IMR-90 (cell line): ENCODE data around the gene RHOBTB1. TPM values are rescaled to one million over a fixed set of nuclear protein-coding genes. Genes with fewer than 3 reads are reported as not detected.

Source experiments
- ATAC-seq: fragments of 200-7000 bp; cut with Tn5 transposase; 2 replicates; pipeline ENCODE4 v1.9.1; 2020; ENCODE audit warnings: low read depth, mild to moderate bottlenecking, moderate library complexity
- BruUV-seq: library from RNA; stranded (reverse); fragments of 400-500 nt; replicated peaks from 2 replicates; lab custom pipeline; 2021; lab: Mats Ljungman, UMichigan
- CTCF ChIA-PET: fragments of 300-600 bp; formaldehyde crosslinking; extraction: SDS; loops from one replicate; lab custom pipeline; 2021; ENCODE audit warnings: antibody characterized with exemption; lab: Yijun Ruan, JAX
- POLR2A ChIA-PET: fragments of 300-600 bp; sonication (Branson Sonifier 250); formaldehyde crosslinking; loops from one replicate; lab custom pipeline; 2022; ENCODE audit warnings: antibody characterized with exemption; ENCODE audit not compliant: unreplicated experiment; lab: Charles Lee
- DNase-seq: peaks from one replicate; pipeline ENCODE4 v3.0.0; 2013
- H2AFZ ChIP-seq: replicated peaks from 2 replicates; pipeline ENCODE3; 2013; ENCODE audit warnings: low read length, mild to moderate bottlenecking; ENCODE audit not compliant: poor library complexity
- H2AK5ac ChIP-seq: 2 replicates; pipeline ENCODE4 v1.6.1; 2013; ENCODE audit warnings: low read depth, low read length, inconsistent platforms
- H2AK9ac ChIP-seq: replicated peaks from 2 replicates; pipeline ENCODE3; 2013; ENCODE audit warnings: mild to moderate bottlenecking, low read depth, low read length, moderate library complexity; ENCODE audit not compliant: poor library complexity
- H2BK120ac ChIP-seq: 2 replicates; pipeline ENCODE4 v1.6.1; 2013; ENCODE audit warnings: low read depth, low read length, inconsistent platforms
- H2BK15ac ChIP-seq: 3 replicates; pipeline ENCODE4 v1.6.1; 2013; ENCODE audit warnings: low read depth, low read length, inconsistent platforms
- H2BK20ac ChIP-seq: 2 replicates; pipeline ENCODE4 v1.6.1; 2013; ENCODE audit warnings: low read depth, mild to moderate bottlenecking, inconsistent platforms, low read length, moderate library complexity
- H2BK5ac ChIP-seq: 2 replicates; pipeline ENCODE4 v1.6.1; 2013; ENCODE audit warnings: mild to moderate bottlenecking, low read depth, low read length, inconsistent platforms; ENCODE audit not compliant: poor library complexity, severe bottlenecking
- H3K14ac ChIP-seq: replicated peaks from 2 replicates; pipeline ENCODE4 v1.6.1; 2013; ENCODE audit warnings: low read depth, low read length, inconsistent platforms
- H3K18ac ChIP-seq: 2 replicates; pipeline ENCODE4 v1.6.1; 2013; ENCODE audit warnings: low read depth, low read length, control low read depth
- H3K23ac ChIP-seq: 2 replicates; pipeline ENCODE4 v1.6.1; 2013; ENCODE audit warnings: low read depth, low read length, inconsistent platforms
- H3K27ac ChIP-seq: 2 replicates; pipeline ENCODE4 v1.5.1; 2013; ENCODE audit warnings: mild to moderate bottlenecking, control low read depth, low read length; ENCODE audit not compliant: insufficient read depth
- H3K27me3 ChIP-seq: 2 replicates; pipeline ENCODE4 v1.6.1; 2013; ENCODE audit warnings: low read length; ENCODE audit not compliant: control insufficient read depth, insufficient read depth
- H3K36me3 ChIP-seq: 2 replicates; pipeline ENCODE4 v1.6.1; 2013; ENCODE audit warnings: low read length, mixed read lengths; ENCODE audit not compliant: control insufficient read depth, insufficient read depth
- H3K4ac ChIP-seq: 2 replicates; pipeline ENCODE4 v1.6.1; 2013; ENCODE audit warnings: low read depth, low read length, inconsistent platforms
- H3K4me1 ChIP-seq: 2 replicates; pipeline ENCODE4 v1.6.1; 2013; ENCODE audit warnings: low read length, mixed read lengths; ENCODE audit not compliant: control insufficient read depth, insufficient read depth
- H3K4me2 ChIP-seq: 2 replicates; pipeline ENCODE4 v1.6.1; 2013; ENCODE audit warnings: low read depth, mild to moderate bottlenecking, control low read depth, low read length, moderate library complexity
- H3K4me3 ChIP-seq: 2 replicates; pipeline ENCODE4 v1.5.1; 2013; ENCODE audit warnings: low read depth, mild to moderate bottlenecking, control low read depth, low read length, moderate library complexity; ENCODE audit not compliant: insufficient read depth
- H3K56ac ChIP-seq: 2 replicates; pipeline ENCODE4 v1.6.1; 2013; ENCODE audit warnings: low read length, inconsistent platforms; ENCODE audit not compliant: insufficient read depth; ENCODE audit errors: extremely low read depth
- H3K79me1 ChIP-seq, 2 experiments: 2 replicates each; pipeline ENCODE4 v1.6.1; 2013; ENCODE audit warnings: low read length in 2 of 2, inconsistent platforms in 1 of 2, low read depth in 1 of 2
- H3K9ac ChIP-seq: 2 replicates; pipeline ENCODE4 v1.6.1; 2013; ENCODE audit warnings: low read depth, low read length, control low read depth
- H3K9me1 ChIP-seq: 2 replicates; pipeline ENCODE4 v1.6.1; 2013; ENCODE audit warnings: low read length, inconsistent platforms; ENCODE audit not compliant: insufficient read depth
- H3K9me3 ChIP-seq: 2 replicates; pipeline ENCODE4 v1.6.1; 2013; ENCODE audit warnings: low read length; ENCODE audit not compliant: control insufficient read depth, insufficient read depth
- H4K20me1 ChIP-seq: 2 replicates; pipeline ENCODE4 v1.6.1; 2013; ENCODE audit warnings: low read length, inconsistent platforms; ENCODE audit not compliant: insufficient read depth
- H4K5ac ChIP-seq: 2 replicates; pipeline ENCODE4 v1.6.1; 2013; ENCODE audit warnings: mild to moderate bottlenecking, low read depth, low read length, control low read depth
- H4K8ac ChIP-seq, 2 experiments: 2 replicates each; pipeline ENCODE4 v1.6.1; 2013; ENCODE audit warnings: low read depth in 2 of 2, low read length in 2 of 2, control low read depth in 1 of 2, inconsistent platforms in 1 of 2
- H4K91ac ChIP-seq: 2 replicates; pipeline ENCODE4 v1.6.1; 2013; ENCODE audit warnings: low read depth, low read length, inconsistent platforms; ENCODE audit not compliant: insufficient read depth
- CHD1 ChIP-seq: IDR thresholded peaks from 2 replicates; pipeline ENCODE4 v1.6.1; 2012; ENCODE audit warnings: low read depth, low read length, improper control_type of control experiment
- MXI1 ChIP-seq: IDR thresholded peaks from 2 replicates; pipeline ENCODE4 v1.6.1; 2012; ENCODE audit warnings: low read depth, mild to moderate bottlenecking, low read length, moderate library complexity, borderline replicate concordance
- USF2 ChIP-seq: fragments of 150-350 bp; IDR thresholded peaks from 2 replicates; pipeline ENCODE4 v1.6.1; 2017; ENCODE audit warnings: mild to moderate bottlenecking, antibody characterized with exemption, low read length, low read depth
- WGBS, 2 experiments: methylation state at CpG; one replicate each; pipeline versions ENCODE4 v1.1.5 to v1.1.7; 2013; ENCODE audit warnings: missing lambda C conversion rate in 2 of 2; ENCODE audit not compliant: insufficient read length in 1 of 2; ENCODE audit errors: extremely low coverage in 2 of 2; 5-methylcytosine and 5-hydroxymethylcytosine counted together
- dilution Hi-C: fragments of 300-500 bp; cut with HindIII; formaldehyde crosslinking; loops from one replicate; pipeline ENCODE4 v1.14.3; 2018; ENCODE audit warnings: low sequenced_read_pairs; ENCODE audit not compliant: unreplicated experiment
- in situ Hi-C: fragments of 300-500 bp; cut with MboI; formaldehyde crosslinking; loops from 3 replicates; pipeline ENCODE4 v1.14.3; 2019; ENCODE audit warnings: low sequenced_read_pairs, inconsistent platforms, mixed read lengths
- intact Hi-C: fragments of 100-400 bp; cut with micrococcal nuclease; formaldehyde crosslinking; loops from 2 replicates; pipeline ENCODE4 v1.10.0; 2022
- polyA plus RNA-seq, 3 experiments: library from polyadenylated mRNA; depleted of rRNA; stranded (reverse); fragments of >200 nt; gene quantifications; 2 replicates each; pipeline ENCODE4 v1.2.3, GENCODE V29; 2012; ENCODE audit warnings: low replicate concordance in 1 of 3
- total RNA-seq: library from RNA; depleted of rRNA; stranded (reverse); fragments of >200 nt; gene quantifications from 2 replicates; pipeline ENCODE4 v1.2.3, GENCODE V29; 2012
- TF ChIP-seq, protein P1 (sequence below): fragments of 150-350 bp; IDR thresholded peaks from 2 replicates; pipeline ENCODE4 v1.6.1; 2016; ENCODE audit warnings: low read depth, mild to moderate bottlenecking, low read length, moderate library complexity, borderline replicate concordance

The RHOBTB1 gene
- total and polyA plus RNA-seq, 2 of the 4 experiments (the other 2 are of a cell fraction), result 8.9 to 15.2 TPM

GRCh38 chr10:60845038-60845437, 98.9 kb downstream of the RHOBTB1 start:
- no peak overlapping the region for H3K27ac ChIP-seq
- H3K9ac ChIP-seq, result no peak overlapping the region
- ChIA-PET CTCF (interaction anchor here (0.9 to 1.0 kb wide), 2 partner anchors 12 to 24 kb away, joined by 3 read pairs; no protein-coding TSS in a partner anchor), POLR2A (no interaction called here)
- no peaks in the 10 kb centered on the region for H3K27me3 ChIP-seq
- H3K9me1 ChIP-seq, result no peaks in the 10 kb centered on the region; the same call in 1 of the 2 replicates
- H2AK5ac ChIP-seq, result peak overlapping the region; percentile 71; the same call in 1 of the 2 replicates
- no peak overlapping the region for H3K14ac ChIP-seq
- ATAC-seq (no peak), DNase-seq (no peak)
- no peak overlapping the region; the same call in 2 of the 3 replicates for H2BK15ac ChIP-seq
- H2BK5ac ChIP-seq, result no peak overlapping the region
- H3K56ac ChIP-seq, result no peak overlapping the region
- H4K8ac ChIP-seq, result no peak overlapping the region
- H2BK20ac ChIP-seq, result peak overlapping the region; percentile 91; the same call in 1 of the 2 replicates
- intact Hi-C loops (no loop called here), in situ Hi-C loops (no loop called here), dilution Hi-C loops (no loop called here)
- H3K18ac ChIP-seq, result no peak overlapping the region
- no peak overlapping the region for H2AK9ac ChIP-seq
- no peaks in the 10 kb centered on the region for H3K79me1 ChIP-seq
- H3K4me1 ChIP-seq, result peaks cover 12% of the 10 kb centered on the region
- H3K4ac ChIP-seq, result 0 out of 2 replicates have a peak overlapping the region, but pooled peaks have one; percentile 20
- H2AFZ ChIP-seq, result no peak overlapping the region
- H2BK120ac ChIP-seq, result peak overlapping the region; percentile 90; the same call in 1 of the 2 replicates
- H4K5ac ChIP-seq, result no peak overlapping the region
- no peak overlapping the region for H3K23ac ChIP-seq
- no peaks in the 10 kb centered on the region for H3K9me3 ChIP-seq
- H4K91ac ChIP-seq, result peak overlapping the region; percentile 68
- TF ChIP-seq CHD1 (no peak), MXI1 (no peak), USF2 (no peak)
- TF ChIP-seq, protein P1, sequence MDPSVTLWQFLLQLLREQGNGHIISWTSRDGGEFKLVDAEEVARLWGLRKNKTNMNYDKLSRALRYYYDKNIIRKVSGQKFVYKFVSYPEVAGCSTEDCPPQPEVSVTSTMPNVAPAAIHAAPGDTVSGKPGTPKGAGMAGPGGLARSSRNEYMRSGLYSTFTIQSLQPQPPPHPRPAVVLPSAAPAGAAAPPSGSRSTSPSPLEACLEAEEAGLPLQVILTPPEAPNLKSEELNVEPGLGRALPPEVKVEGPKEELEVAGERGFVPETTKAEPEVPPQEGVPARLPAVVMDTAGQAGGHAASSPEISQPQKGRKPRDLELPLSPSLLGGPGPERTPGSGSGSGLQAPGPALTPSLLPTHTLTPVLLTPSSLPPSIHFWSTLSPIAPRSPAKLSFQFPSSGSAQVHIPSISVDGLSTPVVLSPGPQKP, result no peak
- no peak overlapping the region for H3K4me3 ChIP-seq
- no peaks in the 10 kb centered on the region for H3K36me3 ChIP-seq
- no CpG with 5 or more reads among the region's 1 CpG for WGBS, 2 experiments
- H4K20me1 ChIP-seq, result no peaks in the 10 kb centered on the region
- H3K4me2 ChIP-seq, result no peak overlapping the region
- BruUV-seq, result no TSS peak
